Measurements from ENCODE around the gene PTK6.
"Not testable (repeated sequence)": the region's sequence is repeated elsewhere in the genome, so short reads cannot be mapped to it uniquely, and the experiment has no call there.

PTK6 gene

DNA sequence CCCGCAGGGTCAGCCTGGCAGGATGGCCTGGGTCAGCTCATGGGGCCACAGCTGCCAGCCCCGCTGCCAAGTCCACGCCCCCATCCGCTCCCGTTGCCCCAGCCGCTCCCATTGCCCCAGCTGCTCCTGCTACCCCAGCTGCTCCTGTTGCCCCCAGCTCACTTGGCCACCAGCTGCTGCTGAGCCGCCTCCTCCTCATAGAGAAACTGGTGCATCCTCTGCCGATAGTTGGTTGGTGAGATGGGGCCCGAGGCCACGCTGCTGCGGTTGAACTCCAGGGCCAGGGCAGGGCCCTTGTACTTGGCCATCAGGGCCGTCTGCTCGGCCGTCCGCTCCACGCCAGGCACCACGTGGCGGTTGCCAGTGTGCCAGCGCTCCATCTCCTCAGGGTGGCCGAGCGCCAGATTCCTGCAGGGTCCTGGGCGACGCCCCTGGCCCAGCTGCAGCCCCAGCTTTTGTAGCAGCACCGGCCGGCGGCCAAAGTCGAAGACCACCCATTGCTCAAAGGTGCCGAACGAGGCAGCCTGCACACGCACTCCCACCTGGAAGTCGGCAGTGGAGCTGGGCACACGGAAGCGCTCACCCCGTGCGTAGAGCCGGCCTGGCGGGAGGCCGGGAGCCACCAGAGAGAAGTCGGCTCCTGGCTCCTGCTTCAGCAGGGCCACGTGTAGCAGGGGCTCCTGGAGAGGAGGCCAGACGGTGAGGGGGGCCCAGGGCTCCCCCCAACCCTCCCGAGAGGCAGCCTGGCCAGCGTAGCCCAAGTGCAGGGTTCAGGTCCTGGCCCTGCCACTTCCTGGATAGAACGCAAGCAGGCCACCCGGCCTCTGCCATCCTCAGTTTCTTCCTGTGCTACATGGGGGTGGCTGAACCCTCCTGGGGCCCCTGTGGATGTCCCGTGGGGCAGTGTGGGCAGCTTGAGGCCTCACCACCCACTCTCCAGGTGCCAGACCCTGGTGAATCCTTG, 32.1 kb upstream of the PTK6 start:
- no peak for DNase-seq

DNA sequence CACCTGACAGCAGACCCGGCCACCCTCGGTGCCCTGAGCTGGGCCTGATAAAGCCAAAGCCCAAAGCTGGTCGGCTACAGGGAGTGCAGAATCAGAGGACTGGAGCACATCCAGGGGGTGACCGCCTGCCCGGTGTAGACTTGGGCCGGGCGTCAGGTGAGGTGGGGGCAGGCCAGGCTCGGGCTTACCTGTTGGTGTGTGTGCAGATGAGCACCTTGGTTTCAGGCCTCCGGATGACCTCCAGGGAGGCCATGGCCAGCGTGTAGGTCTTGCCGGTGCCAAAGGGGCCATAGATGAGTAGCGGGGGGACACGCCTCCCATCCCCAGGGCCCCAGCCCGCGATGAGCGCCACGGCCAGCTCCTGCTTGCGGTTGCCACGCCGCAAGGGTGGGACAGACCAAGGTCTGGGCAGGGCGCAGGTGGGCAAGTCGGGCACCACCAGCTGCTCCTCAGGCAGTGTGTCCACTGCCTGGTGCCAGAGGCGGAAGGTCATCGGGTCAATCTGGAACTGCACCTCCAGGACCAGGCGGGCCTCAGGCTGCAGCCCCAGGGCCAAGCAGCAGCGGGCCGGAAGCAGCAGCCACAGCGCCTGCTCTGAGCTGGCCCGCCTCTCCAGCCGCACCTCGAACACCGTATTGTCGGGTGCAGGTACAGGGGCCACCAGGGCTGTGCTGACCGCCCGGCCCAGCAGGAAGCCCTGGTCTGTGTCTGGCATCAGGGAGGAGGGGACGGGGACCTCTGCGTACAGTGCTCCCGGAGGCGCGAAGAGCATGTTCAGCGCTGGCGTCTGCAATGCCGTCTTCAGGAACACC, 31.2 kb upstream of the PTK6 start:
- DNase-seq: no peak

- DNase-seq: no peak
Measured at GRCh38 chr20:63567386-63568169, 30.4 kb upstream of the PTK6 start.

GRCh38 chr20:63567136-63567385, 29.9 kb upstream of the PTK6 start:
- DNase-seq: no peak

DNA sequence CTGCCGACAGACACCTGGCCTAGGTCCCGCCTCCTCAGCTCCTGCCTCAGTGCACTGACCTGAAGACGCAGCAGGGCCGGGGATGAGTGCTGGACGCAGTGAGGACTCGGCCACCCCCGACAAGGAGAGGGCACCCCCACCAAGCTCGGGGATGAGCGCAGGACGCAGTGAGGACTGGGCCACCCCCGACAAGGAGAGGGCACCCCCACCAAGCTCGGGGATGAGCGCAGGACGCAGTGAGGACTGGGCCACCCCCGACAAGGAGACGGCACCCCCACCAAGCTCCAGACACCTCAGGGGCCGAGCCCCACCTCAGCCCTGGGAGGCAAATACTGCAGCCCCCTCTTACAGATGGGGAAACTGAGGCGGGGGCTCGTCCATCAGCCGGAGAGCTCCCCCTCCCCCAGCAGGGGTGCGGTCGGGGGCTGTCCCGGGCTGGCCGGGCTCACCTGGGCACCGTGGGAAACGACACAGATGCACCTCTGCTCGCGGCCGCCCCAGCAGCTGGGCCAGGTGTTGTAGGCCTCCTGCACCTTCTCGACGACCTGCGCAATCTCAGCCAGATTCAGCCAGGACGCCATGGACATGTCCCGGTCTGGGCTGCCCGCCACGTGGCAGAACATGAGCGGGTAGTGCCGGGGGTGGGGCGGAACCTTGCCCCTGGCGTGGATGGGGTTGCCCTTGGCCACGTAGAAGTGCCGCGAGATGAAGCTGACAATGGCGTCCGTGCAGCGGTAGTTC, 29.4 kb upstream of the PTK6 start:
- no peak for DNase-seq

GRCh38 chr20:63565699-63566335, 28.6 kb upstream of the PTK6 start:
- no peak for DNase-seq

DNA sequence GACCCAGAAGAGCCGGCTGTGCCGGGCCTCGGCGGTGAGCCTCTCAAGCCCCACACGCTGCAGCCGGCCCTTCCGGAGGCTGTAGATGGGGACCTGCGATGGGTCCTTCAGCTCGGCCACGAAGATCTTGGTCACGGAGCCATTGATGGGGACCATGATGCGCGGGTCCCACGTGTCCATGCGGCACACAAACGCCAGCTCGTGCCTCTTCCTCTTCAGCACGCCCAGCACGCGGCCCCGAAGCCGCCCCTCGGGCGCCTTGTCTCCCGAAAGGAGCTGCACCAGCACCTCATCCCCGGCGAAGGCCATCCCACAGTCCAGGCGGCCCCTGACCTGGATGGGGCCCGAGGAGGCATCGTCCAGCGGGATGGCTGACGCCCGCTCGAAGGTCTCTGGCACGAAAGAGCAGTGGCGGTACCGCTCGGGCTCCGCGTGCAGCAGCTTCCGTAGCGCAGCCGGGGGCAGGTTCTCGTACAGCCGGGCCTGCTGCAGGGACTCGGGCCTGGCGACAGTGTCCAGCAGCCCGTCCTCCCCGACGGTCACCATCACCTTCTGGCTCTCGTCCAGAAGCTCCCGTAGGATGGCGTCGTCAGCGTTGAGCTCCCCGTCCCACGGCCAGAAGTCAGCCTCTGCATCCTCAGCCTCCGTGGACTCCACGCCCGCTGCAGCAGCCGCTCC, 28.0 kb upstream of the PTK6 start:
- no peak for DNase-seq

GRCh38 chr20:63564036-63564810, 27.0 kb upstream of the PTK6 start:
- DNase-seq: no peak

GRCh38 chr20:63563225-63563935, 26.2 kb upstream of the PTK6 start:
- DNase-seq: no peak

GRCh38 chr20:63562461-63563224, 25.5 kb upstream of the PTK6 start:
- no peak for DNase-seq

GRCh38 chr20:63561624-63562396, 24.6 kb upstream of the PTK6 start:
- no peak for DNase-seq

DNA sequence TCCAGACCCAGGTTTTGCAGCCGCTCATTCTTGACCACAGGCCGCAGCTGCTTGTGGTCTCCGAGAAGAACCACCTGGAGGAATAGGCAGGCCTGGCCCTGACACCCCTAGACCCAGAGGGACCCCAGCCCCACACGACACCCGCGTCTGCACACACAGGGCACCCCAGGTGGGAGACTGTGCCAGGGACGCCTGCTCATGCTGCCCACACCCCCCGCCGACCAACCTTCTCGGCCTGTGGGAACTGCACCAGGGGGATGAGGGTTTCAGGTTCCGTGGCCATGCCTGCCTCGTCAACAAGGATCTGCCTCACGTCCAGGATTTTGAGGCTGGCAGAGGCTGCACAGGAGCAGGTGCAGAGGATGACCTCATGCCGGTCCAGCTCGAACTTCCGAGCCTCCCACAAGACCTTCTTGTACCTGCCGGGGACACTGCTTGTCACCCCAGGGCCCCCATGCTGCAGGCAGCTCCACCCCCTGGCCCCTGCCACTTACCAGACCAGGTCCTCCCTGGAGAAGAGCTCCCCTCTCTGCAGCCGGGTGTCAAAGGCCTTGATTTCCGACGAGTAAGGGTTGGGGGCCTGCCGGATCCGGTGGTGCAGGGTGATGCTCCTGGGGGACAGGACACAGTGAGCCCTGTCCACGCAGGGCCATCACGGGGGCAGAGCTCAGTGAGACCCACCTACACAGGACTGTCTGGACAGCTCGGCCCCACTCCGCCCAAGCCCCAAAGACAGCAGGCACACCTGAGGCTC, 23.9 kb upstream of the PTK6 start:
- DNase-seq: no peak

DNA sequence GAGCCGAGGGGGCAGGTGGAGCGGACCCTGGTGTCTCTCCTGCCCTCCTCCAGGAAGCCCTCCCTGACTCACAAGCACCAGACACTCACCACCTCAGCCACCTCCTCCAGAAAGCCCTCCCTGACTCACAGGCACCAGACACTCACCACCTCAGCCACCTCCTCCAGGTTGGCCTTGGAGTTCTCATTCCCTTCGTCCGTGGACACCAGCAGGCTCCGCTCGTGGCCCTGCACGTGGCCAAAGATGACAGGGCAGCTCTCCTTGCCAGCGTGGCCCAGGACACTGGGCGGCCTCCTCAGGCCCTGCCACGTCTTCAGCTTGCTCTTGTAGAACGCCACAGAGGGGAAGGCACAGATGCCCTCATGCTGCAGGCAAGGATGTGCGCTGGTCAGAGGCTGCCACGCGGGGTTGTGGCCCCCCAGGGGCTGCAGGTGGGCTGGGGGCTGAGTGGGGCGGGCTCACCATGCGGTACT, 23.2 kb upstream of the PTK6 start:
- DNase-seq: no peak

- not testable (repeated sequence) for DNase-seq
Measured at GRCh38 chr20:63559485-63560332, 22.5 kb upstream of the PTK6 start.

- no peak for DNase-seq
Measured at GRCh38 chr20:63558804-63559484, 21.8 kb upstream of the PTK6 start.

DNA sequence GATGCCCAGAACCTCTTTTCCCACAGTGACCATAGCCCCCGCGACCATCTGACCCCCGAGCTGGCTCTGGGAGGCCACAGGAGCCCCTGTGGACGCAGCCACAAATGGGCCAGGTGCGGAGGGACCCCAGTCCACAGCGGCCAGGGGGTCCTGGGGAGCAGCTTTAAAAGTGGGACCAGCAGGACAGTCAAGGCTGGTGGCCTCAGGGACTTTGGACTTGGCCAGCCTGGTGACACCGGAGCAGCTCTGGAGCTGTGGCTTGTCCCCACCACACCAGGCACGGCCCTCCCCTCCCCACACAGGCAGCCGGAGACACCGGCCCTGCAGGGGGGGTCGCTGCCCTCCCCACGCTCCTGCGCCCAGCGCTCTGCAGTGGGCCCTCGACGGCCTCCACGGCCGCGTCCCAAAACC, 20.3 kb upstream of the PTK6 start:
- DNase-seq: no peak

All from effector CD4-positive, alpha-beta T cell (primary cell).